Breast epithelium (tissue), 4 donors: ENCODE data around the gene AHI1. TPM values are rescaled to one million over a fixed set of nuclear protein-coding genes. Genes with fewer than 3 reads are reported as not detected.
A peak's percentile ranks its signal among the peaks of the same experiment; 100 is the strongest.

Experiments
- DNase-seq, 2 donors: peaks; one replicate each; pipeline ENCODE4 v3.0.0-alpha.2; 2019; ENCODE audit warnings: low spot score in 2 of 2
- H3K27ac ChIP-seq, 2 donors: fragments of 200-600 bp; sonication (generic) in 1 of 2; one replicate each; pipeline ENCODE4 v1.5.1; 2016 to 2019; ENCODE audit warnings: mild to moderate bottlenecking in 1 of 2
- H3K27me3 ChIP-seq, 2 donors: fragments of 200-600 bp; sonication (generic) in 1 of 2; one replicate each; pipeline versions ENCODE4 v1.5.1 to v1.6.0; 2017 to 2019; ENCODE audit warnings: control low read depth in 1 of 2, mild to moderate bottlenecking in 1 of 2
- H3K36me3 ChIP-seq: fragments of 200-600 bp; one replicate; pipeline ENCODE4 v1.5.1; 2019
- H3K4me1 ChIP-seq, 2 donors: fragments of 200-600 bp; sonication (generic); one replicate each; pipeline ENCODE4 v1.5.1; 2016 to 2019; ENCODE audit warnings: control low read depth in 1 of 2
- H3K4me3 ChIP-seq, 3 donors: fragments of 200-600 bp; sonication (generic); 1 replicate in 2 of 3; 2 replicates in 1 of 3; pipeline ENCODE4 v1.5.1; 2016 to 2019; ENCODE audit warnings: mild to moderate bottlenecking in 3 of 3, moderate library complexity in 2 of 3
- H3K9me3 ChIP-seq, 2 donors: fragments of 200-600 bp; sonication (generic) in 1 of 2; one replicate each; pipeline ENCODE4 v1.5.1; 2016 to 2019; ENCODE audit warnings: control low read depth in 1 of 2
- POLR2A ChIP-seq: fragments of 450-650 bp; IDR thresholded peaks from one replicate; pipeline ENCODE4 v1.6.1; 2016; ENCODE audit warnings: antibody characterized with exemption, mild to moderate bottlenecking, moderate library complexity
- POLR2AphosphoS5 ChIP-seq, 3 donors: sonication (generic); formaldehyde crosslinking; IDR thresholded peaks; one replicate each; pipeline ENCODE4 v1.6.1; 2017; ENCODE audit warnings: antibody characterized with exemption in 3 of 3
- intact Hi-C: fragments of 100-400 bp; cut with DNase I; formaldehyde crosslinking; loops from one replicate; pipeline ENCODE4 v1.15.1; 2023; ENCODE audit warnings: low total_unique reads
- total RNA-seq, 3 donors: library from RNA; depleted of rRNA; stranded (reverse); fragments of >200 nt; gene quantifications; one replicate each; pipeline ENCODE4 v1.1.0, GENCODE V29; 2016
- TF ChIP-seq, protein P1 (sequence below), 3 donors: fragments of 450-650 bp; IDR thresholded peaks; one replicate each; pipeline ENCODE4 v1.5.1; 2016 to 2017; ENCODE audit warnings: antibody characterized with exemption in 3 of 3, mild to moderate bottlenecking in 3 of 3, moderate library complexity in 3 of 3

Gene AHI1
- total RNA-seq, 3 donors from 2014 or later, result 23.5 to 62.2 (median 49.8) TPM

DNA sequence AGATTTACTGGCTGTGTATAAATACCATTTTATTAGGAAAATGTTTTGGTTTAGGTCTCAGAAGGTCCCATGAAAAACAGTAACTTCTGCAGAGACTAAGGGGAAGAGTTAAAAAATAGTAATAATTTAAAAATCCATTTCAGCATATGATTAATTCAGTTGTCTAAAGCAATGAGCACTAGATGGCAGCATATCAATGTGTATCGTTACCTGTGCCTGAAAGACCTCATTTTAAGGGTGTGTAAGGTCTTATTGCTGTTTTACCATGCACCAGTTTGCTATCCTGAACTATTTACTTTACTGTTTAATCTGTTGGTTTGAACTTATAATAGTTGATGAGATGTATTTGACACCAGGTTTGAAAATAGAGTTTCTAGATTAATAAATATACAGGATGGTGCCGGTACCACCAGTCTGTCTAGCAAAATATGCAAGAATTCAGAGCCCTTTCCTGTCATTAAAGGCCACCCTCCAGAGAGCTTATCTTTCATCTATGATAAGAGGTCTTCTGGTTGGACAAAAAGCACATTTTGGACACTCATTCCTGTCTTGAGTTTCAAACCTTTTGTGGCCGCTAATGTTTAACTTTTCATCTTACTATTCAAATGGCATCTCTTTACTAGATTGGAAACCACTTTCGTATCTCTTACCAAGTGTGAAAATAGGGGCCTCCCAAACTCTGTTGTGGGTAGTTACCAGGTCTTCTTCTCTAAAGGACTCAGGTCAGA lies 8.9 kb upstream of the AHI1 start:
- Histone ChIP-seq H3K27ac (no peak overlapping the region), H3K27me3 (no peaks in the 10 kb centered on the region), H3K36me3 (no peaks in the 10 kb centered on the region), H3K4me1 (no peaks in the 10 kb centered on the region), H3K4me3 (no peak overlapping the region), H3K9me3 (no peaks in the 10 kb centered on the region)
- intact Hi-C loops, result no loop called here
- no peak for DNase-seq
- TF ChIP-seq, protein P1, sequence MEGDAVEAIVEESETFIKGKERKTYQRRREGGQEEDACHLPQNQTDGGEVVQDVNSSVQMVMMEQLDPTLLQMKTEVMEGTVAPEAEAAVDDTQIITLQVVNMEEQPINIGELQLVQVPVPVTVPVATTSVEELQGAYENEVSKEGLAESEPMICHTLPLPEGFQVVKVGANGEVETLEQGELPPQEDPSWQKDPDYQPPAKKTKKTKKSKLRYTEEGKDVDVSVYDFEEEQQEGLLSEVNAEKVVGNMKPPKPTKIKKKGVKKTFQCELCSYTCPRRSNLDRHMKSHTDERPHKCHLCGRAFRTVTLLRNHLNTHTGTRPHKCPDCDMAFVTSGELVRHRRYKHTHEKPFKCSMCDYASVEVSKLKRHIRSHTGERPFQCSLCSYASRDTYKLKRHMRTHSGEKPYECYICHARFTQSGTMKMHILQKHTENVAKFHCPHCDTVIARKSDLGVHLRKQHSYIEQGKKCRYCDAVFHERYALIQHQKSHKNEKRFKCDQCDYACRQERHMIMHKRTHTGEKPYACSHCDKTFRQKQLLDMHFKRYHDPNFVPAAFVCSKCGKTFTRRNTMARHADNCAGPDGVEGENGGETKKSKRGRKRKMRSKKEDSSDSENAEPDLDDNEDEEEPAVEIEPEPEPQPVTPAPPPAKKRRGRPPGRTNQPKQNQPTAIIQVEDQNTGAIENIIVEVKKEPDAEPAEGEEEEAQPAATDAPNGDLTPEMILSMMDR (IDR thresholded peaks at IDR 0.05), result peak in 2 of 3 donors; percentile 34 to 37
- no peak for TF ChIP-seq POLR2AphosphoS5 (IDR thresholded peaks at IDR 0.05)

DNA sequence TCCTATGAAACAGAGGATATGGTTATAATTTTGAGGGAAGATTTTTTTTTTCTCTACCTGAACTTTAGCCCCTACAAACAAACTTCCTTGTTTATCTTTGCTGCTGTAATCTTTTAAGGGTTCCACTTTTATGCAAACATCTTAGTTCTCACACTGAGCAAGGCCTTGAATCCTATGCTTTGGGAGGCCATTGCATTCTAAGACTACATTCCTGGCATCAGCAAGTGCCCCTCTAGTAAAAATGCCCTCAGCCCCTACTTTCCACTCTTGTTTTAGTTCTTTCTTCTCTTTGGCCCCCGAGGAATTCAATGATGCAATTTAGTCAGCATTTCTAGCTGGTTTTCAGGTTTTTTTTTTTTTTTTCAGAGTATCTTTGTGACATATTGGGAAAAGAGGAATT lies 8.1 kb upstream of the AHI1 start:
- H3K36me3 ChIP-seq, result no peaks in the 10 kb centered on the region
- no peaks in the 10 kb centered on the region for H3K9me3 ChIP-seq
- no peak for DNase-seq
- H3K27me3 ChIP-seq, result no peaks in the 10 kb centered on the region
- TF ChIP-seq POLR2AphosphoS5 (IDR thresholded peaks at IDR 0.05) (no peak), POLR2A (no peak)
- TF ChIP-seq, protein P1 (IDR thresholded peaks at IDR 0.05), result no peak
- H3K4me1 ChIP-seq, result no peaks in the 10 kb centered on the region
- no peak overlapping the region for H3K27ac ChIP-seq
- H3K4me3 ChIP-seq, result no peak overlapping the region
- intact Hi-C loops, result no loop called here

DNA sequence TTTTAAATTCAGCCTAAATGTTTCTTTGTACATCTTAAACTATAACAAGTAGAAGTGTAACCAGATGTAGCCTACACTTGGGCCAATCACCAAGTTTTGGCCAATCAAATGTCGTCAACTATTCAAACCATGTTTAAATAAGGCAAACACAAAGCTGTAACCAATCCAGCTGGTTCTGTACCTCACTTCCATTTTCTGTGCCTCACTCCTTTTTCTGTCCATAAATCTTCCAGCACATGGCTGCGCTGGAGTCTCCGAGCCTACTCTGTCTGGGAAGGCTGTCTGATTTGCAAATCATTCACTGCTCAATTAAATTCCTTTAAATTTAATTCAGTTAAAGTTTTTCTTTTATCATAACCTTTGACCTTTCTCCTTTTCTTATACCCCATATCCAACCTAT lies 7.7 kb upstream of the AHI1 start:
- Histone ChIP-seq H3K9me3 (no peaks in the 10 kb centered on the region), H3K36me3 (no peaks in the 10 kb centered on the region), H3K27me3 (no peaks in the 10 kb centered on the region), H3K4me1 (no peaks in the 10 kb centered on the region), H3K27ac (no peak overlapping the region), H3K4me3 (no peak overlapping the region)
- intact Hi-C loops, result no loop called here
- TF ChIP-seq POLR2A (no peak), POLR2AphosphoS5 (IDR thresholded peaks at IDR 0.05) (no peak)
- TF ChIP-seq, protein P1 (IDR thresholded peaks at IDR 0.05), result no peak
- DNase-seq, result no peak

DNA sequence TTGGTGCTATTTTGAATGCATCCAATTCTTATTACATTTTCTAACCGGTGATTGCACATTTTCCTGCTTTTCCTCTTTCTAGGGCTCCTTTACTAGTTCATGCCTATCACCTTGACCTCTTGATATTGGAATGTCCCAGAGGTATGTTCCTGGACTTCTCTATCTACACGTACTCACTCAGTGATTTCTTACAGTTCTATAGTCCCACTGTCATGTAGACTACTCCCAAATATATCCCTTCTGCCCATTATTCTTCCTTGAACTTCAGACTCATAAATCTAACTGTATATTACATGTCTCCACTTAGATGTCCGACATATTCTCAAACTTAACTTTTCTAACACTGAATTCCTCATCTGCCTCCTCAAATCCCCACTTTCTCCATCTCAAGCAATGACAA lies 7.2 kb upstream of the AHI1 start:
- Histone ChIP-seq H3K36me3 (no peaks in the 10 kb centered on the region), H3K27ac (no peak overlapping the region), H3K4me3 (no peak overlapping the region), H3K4me1 (no peaks in the 10 kb centered on the region), H3K9me3 (no peaks in the 10 kb centered on the region), H3K27me3 (no peaks in the 10 kb centered on the region)
- DNase-seq, result no peak
- TF ChIP-seq POLR2AphosphoS5 (IDR thresholded peaks at IDR 0.05) (no peak), POLR2A (no peak)
- TF ChIP-seq, protein P1 (IDR thresholded peaks at IDR 0.05), result no peak
- intact Hi-C loops, result no loop called here

DNA sequence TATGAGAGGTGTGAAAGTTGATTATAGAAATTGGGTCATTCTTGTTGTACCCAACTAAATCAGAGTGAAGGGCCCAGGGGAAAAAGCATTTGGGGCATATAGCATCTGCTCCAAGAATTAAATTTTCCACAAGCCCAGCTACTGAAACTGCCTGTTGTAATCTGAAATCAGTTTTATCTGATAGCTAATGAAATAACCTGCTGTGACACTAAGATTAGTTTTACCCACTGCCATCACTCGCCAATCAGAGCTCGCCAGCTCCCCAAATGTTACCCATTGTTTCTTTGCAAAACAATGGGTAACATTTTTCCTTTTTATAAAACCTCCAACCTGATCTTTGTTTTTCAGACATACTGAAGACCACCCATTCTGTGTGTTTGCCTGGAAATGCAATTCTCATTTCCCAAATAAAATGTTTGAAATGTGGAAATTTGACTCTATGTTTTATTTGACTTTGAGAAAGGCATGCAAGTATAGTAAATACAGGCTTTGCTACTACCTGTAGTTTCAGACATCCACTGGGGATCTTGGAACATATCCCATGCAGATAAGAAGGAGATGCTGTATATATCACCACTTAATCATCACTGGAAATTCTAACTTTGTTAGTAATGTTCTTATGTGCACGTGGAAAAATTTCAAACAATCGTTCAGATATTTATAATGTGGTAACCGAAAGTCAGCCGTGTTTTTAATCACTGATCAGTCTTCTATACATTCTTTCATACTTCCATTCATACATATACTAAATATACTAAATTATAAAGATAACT lies 6.3 kb upstream of the AHI1 start:
- peaks cover 0 to 3% of the 10 kb centered on the region in 2 donors for H3K4me1 ChIP-seq
- H3K27me3 ChIP-seq, result no peaks in the 10 kb centered on the region
- intact Hi-C loops, result no loop called here
- no peak overlapping the region for H3K4me3 ChIP-seq
- H3K27ac ChIP-seq, result no peak overlapping the region
- DNase-seq, result no peak
- H3K36me3 ChIP-seq, result no peaks in the 10 kb centered on the region
- TF ChIP-seq POLR2AphosphoS5 (IDR thresholded peaks at IDR 0.05) (no peak), POLR2A (no peak)
- TF ChIP-seq, protein P1 (IDR thresholded peaks at IDR 0.05), result no peak
- no peaks in the 10 kb centered on the region for H3K9me3 ChIP-seq
